PFSK-1 (cell line): ENCODE measurements around the gene DNAJC5G.

Experiments
- POLR2AphosphoS5 ChIP-seq: IDR thresholded peaks from 2 replicates; pipeline ENCODE4 v1.6.1; 2012; ENCODE audit warnings: low read depth, mild to moderate bottlenecking, control low read depth, low read length, moderate library complexity
- SIN3A ChIP-seq: IDR thresholded peaks from 2 replicates; pipeline ENCODE4 v1.6.1; 2012; ENCODE audit warnings: mild to moderate bottlenecking, low read length, moderate library complexity, borderline replicate concordance; ENCODE audit not compliant: insufficient read depth

DNA sequence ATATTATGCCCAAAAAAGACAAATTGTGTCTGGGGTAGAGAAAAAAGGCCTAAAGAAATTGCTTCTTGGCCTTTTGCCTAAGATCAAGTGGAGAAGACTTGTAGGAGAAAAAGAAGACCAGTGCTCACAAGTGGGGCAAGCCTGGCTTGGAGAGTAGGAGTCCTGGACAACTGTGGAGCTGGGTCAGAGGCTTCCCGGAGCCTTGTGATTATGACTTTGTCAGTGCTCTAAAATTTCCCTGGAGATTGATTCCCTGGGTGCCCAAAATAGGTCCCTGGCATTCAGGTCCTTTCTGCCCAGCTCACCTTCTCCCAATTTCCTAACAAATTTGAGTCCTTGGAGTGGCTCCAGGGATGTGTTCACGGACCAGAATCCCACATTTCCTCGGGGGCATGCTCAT, 6.2 kb downstream of the DNAJC5G start:
- TF ChIP-seq POLR2AphosphoS5 (no peak), SIN3A (no peak)
